A549 treated with GW870086 at 1 μM for 4 hours (cell line): ENCODE results near the gene CREB1. TPM values are rescaled to one million over a fixed set of nuclear protein-coding genes. Genes with fewer than 3 reads are reported as not detected.

ENCODE experiments used
- total RNA-seq: library from RNA; stranded (reverse); fragments of 200-300 nt; extraction: Qiagen RNA extraction; gene quantifications from 5 replicates; pipeline ENCODE4 v1.2.3, GENCODE V29; 2022; ENCODE audit warnings: low read depth

Gene CREB1
- total RNA-seq, result 14.2 to 29.0 TPM (median 22.9 TPM) in 5 replicates

DNA sequence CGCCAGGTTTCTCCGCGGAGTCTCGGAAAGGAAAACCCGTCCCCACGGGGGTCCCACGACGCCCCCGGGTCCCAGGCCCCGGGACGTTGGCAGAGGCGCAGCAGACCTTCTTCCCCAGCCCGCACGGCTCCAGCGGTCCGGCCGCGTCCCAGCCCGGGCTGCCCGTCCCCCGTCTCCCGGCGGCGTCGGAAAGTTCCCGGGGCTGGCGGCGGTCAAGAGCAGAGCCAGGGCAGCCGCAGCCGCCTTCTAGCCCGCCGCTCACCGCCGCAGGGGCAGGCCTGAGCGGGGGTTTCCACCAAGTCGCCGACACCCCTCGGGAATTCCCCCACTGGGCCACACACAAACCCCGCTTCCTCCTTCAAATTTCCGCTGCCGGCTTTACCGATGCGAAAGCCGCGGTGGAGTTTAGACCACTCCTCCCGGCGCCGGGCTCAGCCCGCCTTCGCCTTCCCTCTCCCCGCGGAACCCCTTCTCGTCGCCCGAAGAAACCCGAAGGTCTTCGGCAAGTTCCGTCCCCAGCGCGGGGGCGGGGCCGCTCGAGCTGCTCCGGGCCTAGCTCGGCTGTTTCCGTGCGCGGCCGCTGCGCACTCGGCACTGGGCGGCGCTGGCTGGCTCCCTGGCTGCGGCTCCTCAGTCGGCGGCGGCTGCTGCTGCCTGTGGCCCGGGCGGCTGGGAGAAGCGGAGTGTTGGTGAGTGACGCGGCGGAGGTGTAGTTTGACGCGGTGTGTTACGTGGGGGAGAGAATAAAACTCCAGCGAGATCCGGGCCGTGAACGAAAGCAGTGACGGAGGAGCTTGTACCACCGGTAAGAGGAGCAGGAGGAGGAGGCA lies at the start of gene CREB1:
Gene CREB1, plus strand, starts transcription at position 633 of the 830 bp plus-strand sequence. CDS start 25,674 bp downstream, outside the sequence.

DNA sequence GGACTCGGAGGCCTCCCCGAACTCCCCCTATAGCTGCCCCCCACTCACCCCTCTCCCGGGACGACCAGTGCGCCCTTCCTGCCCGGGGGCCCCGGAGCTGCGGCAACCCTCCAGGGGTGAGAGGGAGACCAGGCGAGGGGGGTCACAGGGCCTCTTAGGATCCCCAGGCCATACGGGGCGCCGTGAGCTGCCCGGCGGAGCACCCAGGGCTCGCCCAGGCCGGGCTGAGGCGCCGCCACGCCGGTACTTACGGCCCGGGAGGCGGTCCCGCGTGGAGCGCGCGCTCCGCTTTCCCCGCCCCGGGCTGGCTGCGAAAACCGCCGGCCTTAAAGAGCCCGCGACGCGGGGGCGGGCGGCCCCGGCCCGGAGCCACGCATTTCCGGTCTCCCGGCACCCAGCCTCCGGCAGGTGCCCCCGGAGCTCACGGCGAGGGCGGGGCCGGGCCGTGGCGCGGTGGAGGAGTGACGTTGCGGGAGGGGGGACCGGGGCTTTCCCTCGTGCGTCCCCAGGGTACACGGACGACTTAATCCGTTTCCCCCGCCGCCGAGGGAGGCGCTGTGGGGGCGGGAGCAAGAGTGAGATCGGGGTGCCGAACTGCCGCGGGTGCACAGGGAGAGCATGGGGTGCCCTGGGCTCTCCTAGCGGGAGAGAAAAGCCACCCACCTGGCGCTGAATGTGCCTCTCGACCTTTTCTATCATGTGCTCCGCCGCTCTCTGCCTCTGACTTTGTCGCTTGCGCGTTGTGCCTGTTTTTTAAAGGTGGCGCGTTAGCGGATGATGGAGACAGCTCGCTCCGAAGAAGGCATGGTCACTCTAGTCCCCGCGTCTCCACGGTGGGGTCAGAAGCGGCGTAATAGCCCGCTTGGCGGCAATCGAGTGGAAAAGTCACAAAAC lies 95.5 kb downstream of the CREB1 start, which contains the start of gene METTL21A:
Gene METTL21A, minus strand, starts transcription at position 381 of the 894 bp plus-strand sequence. CDS start 1,019 bp downstream, outside the sequence.

Other genes starting within 250 kb of the CREB1 start
- 24.8 to 30.8 TPM (median 26.4 TPM) in 5 replicates for gene METTL21A, start 95.4 kb downstream of the CREB1 start, total RNA-seq
- 19.4 to 23.1 TPM (median 22.3 TPM) in 5 replicates for gene CCNYL1, start 181.7 kb downstream of the CREB1 start, total RNA-seq
- gene FZD5, start 239.9 kb downstream of the CREB1 start, total RNA-seq, result 3.9 to 4.4 TPM (median 4.0 TPM) in 5 replicates